GM19452 (cell line): ENCODE data around the gene SHF.

ENCODE experiments used
- ATAC-seq: cut with Tn5 transposase; IDR thresholded peaks from one replicate; pipeline ENCODE4 v1.9.1; 2021; ENCODE audit not compliant: unreplicated experiment

The SHF gene

DNA sequence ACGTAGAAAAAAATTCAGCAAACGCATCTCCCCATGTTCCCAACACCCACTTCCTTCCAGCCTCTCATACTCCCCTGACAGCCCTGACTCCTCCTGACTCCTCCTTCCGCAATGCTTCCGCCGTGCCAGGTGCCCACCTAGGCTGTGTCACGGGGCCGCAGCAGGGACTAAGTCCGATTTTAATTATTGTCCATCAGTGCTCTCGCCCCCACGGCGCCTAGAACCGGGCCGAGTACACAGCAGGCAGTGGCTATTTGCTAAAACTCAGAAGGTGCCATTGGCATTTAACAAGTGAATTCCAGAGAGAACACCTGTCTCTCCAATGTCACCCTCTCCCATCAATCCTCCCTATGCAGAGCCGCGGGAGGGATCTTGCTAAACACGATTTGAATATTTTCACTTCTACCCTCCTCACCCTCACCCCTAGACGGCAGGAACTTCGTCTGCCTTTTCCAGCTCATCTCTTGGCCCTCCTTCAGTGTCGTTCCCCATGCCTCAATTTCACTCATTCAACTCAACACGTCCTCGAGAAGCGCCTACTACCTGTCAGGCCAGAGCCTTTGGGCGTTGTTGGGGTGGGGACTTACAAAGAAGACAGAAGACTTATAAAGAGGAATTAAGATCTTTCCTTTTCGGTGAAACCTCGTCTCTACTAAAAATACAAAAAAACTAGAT is 11.5 kb upstream of the SHF start:
- peak; percentile 6 for ATAC-seq

DNA sequence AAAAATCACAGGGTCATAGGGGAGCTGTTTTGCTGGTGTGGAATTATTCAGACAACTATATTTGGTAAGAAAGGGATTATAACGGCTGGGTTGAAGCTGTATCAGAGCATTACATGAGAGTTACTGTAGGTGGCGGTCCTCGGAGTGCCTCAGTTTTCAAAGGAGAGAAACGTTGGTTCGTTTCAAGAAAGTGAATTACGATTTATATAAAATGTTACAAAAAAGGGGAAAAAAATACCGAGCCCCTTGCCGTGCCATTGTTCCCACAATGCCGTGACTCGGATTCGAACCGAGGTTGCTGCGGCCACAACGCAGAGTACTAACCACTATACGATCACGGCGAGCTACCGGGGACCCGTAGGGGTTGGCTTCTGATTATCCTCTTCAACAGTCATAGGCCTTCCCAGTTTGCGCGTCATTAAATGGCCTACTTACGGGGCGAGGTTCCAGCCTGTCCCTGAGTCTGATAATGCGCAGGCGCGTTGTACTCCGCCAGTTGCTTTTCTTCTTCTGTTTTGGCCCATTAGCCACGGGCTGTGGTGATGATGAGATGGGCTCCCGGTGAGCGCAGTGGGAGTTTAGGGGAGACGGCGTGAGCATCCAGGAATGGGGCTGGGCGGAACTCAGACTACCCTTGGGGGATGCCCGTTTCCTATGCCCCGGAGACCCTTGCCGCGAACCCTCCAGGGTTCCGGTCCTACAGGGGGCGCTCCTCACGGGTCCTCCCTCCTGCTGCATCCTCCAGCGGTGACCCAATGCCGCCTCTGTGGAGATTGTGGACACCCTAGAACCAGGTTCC is 10.8 kb upstream of the SHF start:
- peak; percentile 62 for ATAC-seq

DNA sequence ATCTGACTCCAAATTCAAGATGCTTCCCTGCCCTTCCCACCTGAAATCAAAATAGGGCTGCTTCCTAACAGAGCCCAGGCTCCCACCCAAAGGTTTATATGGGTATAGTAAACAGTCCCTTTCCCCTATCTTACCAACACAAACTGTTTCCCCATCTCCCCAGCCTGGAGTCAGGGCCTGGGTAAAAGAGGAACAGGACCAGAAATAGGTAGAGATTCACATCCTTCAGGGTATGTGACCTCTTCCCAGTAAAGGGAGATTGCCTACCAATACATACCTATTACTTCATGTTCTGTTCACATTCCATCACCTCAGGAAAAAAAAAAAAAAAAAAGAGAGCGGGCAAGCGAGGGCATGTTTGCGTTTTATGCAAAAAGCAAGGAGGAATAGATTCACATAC is 9.7 kb upstream of the SHF start:
- no peak for ATAC-seq

DNA sequence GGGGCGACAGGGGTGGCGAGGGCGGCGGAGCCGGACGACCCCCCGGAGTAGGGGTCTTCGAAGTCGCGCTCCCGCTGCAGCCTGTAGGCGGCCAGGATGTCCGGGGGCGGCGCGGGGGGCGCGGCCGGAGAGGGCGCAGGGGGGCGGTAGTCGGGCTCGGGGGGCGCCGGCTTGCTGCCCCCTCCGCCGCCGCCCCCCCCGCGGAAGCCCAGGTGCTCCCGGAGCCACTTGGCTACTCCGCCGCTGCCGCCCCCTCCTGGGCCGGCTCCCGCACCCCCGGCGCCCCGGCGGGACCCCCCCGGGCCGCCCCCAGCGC is 230 bp downstream of the SHF start:
- no peak for ATAC-seq

DNA sequence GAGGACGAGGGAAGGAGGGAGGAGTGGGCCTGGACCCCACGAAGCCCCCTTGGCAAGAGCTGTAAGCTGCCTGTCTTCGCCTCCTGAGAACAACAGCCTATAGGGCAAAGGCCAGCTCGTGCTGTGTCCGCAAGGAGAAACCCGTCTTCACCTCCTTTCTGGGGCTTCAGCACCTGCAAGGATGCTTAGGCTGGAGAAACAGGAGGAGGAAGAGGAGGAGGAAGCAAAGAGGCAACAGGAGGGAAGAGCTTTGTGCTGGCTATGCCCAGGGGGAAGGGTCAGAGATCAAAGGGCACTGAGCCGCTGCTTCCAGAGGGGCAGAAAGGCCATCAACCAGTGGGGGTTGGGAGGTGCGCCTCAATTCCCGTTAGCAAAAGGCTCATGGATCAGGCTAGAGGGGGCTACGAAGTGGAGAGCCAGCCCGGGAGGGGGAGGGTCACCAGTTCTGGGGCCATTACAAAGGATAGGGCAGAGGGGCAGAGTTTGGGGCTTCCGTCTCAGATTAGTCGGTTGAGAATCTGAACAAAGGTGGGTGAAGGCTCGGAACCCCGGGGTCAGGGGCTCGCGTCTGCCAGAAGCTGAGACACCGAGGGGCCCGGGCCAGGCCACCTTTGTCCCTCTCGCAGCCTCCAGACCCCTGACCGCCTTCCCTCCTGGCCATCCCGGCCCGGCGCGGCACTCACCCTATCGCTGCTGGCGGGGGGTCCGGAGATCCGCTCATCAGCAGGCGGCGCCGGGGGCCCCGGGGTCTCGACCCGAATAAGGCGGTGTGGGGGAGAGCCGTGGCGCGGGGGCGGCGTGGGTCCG is 792 bp downstream of the SHF start:
- no peak for ATAC-seq

DNA sequence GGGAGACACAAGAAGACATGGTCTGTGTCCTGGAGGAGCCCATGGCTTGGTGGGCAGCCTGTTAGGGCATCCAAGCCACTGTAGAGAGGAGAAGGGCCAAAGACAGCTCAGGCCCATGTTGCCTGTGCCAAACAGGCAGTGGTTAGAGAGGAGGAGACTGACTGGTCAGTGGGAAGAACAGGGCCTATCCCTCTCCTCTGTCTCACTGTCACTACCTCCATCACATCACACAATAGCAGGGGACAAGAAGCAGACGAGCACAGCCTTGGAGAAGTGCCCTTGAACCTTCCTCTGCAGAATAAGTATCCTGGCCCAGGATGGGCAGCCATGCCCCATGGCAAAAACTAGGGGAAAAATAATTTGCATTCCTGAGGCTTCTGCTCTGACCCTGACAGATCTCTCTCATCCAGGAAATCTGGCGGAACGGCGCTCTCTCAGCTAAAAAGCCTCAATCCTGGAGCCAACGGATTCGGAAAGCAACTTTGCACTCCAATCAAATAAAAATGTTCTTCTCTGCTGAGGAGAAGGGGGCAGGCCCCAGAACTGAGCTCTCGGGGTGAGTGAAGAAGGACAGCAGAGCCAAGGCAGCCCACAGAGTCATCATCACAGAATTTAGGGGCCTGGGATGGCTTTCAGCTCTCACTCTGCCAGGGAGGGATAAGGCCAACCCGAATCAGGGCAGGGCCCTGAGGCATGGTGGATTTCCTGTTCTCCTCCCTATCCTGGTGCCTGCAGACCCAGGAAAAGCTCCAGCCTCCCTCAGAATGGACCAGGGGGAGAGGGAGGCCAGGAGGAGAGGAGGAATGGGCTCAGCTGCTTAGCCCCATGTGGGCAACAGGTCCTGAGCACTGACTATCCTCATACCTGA is 1.6 kb downstream of the SHF start:
- ATAC-seq: no peak

DNA sequence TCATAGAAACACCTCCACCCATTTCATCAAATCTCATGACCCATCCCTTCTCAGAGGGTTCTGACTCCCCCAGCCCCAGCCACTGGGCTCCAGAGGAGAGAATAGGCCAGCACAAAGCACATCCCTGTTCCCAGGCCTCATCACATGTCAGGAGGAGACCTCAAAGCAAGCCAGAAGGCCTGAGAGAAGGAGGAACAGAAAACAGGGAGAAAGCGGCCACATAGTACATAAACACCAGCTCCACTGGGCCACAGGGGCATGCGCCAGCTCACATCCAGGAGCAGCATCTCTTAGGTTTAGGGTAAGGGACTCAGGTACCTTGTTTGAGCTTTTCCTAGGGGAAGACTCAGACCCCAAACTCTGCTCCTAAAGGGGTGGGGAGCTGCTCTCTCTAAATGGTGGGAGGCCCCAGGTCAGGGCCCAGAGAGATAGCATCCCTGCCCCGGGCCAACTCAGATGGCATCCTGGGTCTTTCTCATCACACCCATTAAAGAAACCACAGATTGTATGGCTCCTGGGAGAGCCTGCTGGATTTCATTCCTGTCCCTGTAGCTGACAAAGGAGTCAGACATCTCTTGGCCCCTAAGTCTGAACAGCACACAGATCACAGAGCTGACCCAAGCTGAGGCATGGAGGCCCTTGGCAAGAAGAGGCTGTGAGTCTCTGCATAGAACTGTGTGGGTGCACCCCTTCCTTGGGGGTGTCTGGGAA is 2.5 kb downstream of the SHF start:
- no peak for ATAC-seq

DNA sequence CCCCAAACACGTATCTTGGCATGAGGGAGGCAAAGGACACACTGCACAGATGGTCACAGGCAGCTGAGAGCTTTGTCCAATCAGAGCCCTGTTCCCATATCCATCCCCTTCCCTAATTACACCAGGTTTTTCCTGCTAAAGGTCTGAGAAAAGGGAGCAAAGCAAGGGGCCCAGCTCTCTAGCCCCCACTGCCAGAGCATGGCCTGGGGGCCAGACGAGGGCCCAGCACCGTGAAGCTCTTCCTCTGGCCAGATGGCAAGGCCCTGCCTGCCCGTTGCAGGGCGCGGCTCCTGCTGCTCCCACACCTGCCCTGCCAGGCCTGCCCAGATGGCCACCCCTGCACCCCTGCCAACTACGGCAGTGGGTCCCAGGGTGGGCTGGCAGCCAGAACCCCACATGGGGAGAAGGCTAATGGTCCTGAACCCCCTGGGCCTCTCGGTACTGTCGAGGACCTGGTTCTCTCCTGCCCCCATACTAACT is 3.2 kb downstream of the SHF start:
- no peak for ATAC-seq

DNA sequence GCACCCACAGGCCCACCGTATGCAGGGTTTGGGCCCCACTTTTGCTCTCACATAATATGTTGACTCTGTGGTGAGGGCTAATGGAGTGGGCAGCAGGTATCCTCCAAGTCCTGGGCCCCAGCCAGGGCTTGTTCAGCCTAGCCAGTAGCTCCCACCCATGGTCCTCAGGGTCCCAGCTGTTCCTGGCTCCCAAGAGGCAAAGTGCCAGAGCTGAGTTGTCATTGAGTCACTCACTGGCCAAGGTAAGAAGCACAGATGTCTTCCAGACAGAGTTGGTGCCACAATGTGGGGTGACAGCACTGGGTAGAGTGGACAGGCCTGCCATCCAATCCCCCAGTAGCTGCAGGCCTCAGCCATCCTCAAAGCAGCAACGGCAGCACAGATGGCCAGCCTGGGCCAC is 4.3 kb downstream of the SHF start:
- no peak for ATAC-seq

DNA sequence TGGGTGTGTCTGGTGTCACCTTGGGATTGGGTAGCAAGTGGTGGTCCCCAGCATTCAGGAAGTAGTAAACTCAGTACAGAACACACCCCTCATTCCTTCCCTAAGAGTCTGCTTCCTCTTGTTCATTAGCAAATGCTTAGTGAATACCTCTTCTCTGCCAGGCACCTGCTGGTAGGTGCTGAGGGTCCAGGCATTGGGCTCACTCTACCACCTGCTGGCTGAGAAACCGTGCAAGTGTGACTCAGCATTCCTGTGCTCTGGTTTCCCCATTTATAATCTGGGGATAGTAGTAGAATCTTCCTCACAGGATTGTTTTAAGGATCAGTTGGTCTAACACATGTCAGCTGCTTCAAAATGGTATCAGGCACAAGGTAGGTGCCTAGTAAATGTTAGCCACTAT is 4.8 kb downstream of the SHF start:
- ATAC-seq: no peak

DNA sequence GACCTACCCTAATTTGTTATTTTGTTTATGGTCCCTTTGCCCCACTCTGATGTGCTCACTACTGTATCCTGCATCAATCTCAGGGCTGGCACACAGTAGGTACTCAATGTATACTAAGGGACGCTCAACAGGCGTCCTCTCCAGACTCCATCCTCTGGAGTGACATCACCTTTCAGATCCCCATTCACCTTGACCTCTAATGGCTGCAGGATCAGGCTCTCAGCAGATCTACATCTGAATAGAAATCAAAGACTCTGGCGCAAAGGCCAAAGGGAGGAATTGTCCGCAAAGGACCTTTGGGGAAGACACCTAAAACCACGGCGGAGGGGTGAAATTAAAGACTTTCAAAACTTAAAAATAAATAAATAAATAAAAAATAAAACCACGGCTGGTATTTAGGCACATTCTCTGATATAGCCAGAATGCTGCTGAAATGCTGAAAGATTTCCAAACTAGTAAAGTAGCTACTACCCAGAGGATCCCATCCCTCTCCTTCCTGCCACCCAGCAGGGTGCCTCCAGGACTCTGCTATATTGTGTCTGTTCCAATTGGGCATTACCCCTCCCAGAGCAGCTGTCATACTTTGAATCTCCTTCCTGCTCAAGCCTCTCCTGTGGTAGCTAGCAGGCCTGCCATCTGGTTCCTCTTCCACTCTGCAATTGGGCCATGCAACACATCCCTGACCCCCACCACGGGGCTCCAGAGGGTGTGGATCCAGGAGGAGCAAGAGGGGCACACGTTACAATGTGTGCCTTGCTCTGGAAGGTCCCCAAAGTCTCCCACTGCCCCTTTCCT is 6.1 kb downstream of the SHF start:
- no peak for ATAC-seq

DNA sequence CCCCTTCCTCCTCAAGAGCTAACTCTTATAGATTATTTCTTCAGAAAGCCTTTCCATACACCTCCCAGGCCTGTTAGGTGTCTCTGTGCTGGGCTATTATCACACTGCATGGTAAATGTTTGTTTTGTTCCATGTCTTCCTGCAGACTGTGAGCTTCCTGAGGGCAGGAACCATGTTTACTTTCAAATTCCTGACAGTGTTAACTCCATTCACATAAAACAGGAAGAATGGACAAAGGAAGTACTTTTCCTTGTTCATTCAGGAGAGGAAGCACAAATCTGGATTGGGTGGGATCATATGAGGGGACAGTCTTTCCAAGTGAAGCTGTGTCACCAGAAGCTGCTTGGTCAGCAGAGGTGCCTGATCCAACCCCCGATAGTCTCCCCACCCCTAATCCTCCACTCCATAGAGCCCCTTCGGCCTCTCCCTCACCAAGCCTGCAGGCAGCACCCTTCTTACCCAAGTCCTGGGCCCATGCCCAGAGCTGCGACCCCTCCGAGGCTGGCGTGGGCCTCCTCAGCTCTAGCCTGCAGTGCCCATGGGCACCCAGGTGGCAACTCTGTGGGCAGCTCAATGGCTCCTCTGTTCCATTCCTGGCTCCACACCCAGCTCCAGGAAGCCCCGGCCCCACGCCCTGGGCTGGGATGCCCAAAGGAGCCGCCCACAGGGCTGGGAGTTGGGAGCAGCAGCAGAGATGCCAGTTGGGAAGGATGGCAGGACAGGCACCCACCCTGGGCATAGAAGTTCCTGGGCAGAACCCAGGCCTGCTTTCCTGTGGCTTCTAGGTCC is 6.9 kb downstream of the SHF start:
- no peak for ATAC-seq

DNA sequence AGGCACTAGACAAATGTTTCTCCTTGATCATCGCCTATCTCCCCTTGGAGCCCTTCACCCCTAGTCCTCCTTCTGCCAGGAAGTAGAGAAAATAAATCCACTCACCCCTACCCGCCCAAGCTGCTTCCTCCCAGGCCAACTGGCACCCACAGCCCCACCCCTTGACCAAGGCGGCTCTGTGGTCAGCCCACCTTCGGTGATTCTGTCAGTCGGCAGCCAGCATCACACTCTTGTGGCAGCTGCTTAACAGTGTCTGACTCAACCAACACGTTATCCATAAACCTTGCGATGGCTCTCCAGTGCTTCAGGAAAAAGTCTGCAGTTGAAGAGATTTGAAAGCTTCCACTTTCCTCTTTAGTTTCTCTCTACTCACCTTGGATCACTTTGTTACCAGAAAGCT is 7.6 kb downstream of the SHF start:
- ATAC-seq: no peak

DNA sequence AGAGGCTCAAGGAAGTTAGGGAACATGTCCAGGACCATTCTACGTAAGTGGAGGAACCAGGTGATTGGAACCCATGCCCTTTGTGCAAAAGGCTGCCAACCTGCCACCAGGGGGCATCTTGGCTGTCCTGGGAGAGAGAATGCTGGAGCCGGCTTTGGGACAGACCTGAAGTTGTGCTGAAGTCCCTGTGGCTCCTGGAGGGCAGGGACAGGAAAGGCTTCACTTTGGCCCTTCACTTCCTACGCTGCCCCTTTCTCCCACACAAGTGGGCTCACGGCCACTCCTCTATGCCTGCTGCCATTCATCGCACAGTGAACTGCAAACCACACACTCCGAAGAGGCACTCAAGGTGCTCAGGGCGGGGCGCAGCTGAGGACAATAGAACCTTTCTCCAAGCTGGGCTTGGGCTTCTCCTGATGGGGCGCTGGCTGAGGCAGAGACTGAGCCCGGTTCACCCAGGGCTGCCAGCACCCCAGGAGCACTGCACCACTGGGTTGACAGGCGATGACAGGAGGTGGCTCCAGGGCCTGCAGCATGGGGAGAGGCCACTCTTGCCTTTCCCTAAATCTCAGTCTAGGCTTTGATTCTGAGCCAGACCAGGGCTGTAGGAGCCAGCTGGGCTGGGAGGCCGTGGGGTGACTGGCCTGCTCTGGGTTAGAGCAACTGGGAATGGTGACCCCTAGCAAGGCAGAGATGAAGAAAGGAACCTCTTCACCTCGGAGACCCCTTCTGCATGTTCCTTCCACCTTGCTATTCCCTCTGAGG is 8.4 kb downstream of the SHF start:
- ATAC-seq: no peak

DNA sequence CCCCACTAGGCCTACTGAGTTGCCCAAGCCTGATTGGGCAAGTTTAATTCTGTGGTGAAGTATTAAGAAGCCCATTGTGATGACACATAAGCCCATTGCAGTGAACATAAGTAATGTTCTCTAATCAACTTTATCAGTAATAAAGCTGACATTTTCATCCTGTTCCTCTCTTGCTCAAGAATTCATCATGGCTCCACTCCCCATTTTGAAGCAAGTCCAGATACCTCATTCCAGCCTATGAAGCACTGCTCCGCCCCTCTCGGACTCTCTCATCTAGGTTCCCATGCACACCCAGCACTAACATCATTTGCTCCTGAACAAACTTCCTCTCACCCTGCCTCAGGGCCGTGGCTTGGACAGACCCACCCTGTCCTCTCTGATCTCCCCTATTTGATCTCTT is 10.5 kb downstream of the SHF start:
- ATAC-seq: no peak

DNA sequence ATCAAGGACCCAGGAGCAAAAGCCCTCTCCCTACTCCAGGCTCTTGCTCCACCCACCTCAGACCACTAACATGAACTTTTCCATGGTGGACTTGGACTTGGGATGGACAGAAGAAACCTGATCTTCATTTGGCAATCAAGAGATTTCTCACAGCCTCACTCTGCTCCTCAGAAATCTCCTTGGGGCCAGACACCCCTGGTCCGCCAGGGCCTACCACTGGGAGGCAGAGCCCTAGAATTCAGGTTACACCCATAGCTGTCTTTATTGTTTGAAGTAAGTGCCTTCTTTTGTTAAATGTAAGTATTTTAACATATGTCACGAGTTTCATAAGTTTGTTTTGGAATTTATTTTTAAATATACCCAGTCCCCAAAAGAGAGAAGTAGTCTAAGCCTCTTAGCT is 13.2 kb downstream of the SHF start:
- ATAC-seq: no peak

DNA sequence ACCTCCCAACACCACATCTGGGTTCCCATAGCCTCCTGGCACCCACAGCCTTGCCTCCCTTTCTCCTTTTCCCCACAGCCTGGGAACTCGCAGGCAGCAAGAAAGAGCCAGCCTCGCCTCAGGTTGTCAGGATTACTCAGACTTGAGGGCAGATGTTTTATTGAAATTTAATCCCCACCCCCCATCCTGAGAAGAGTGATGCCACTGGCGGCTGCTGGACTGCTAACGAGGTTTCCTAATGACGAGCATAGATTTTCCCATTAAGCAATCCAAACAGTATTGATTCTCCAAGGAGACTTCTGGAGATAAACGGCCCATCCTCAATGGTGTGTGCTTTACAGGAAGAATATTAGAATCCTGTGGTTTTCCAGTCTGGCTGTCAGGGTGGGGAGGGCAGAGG is 13.7 kb downstream of the SHF start:
- ATAC-seq: no peak

DNA sequence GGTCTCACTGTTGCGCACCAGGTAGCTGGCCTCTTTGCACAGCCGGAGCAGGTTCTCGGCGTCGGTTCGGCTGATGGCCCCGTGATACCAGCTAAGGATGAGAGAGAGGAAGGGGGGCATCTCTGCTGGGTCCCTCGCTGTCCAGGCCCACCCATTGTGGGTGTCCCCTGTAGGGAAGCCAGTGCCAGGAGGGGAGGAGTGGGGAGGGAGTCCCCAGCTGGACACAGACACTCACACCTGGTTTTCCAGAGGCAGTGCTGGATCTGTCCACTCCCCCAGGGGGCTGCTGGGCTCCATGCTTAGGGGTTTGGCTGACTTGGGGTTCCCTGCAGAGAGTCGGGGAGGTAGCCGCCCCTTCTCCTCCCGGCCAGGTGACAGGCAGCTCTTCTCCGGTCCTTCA is 15.9 kb downstream of the SHF start:
- ATAC-seq: no peak
